HG02884 (cell line): Measurements from ENCODE around the gene LRMDA.

Experiments
- ATAC-seq: cut with Tn5 transposase; IDR thresholded peaks from one replicate; pipeline ENCODE4 v1.9.1; 2021; ENCODE audit warnings: mild to moderate bottlenecking, moderate library complexity; ENCODE audit not compliant: unreplicated experiment

Gene LRMDA

GRCh38 chr10:75962395-75963061, 531.1 kb downstream of the LRMDA start:
- ATAC-seq, result no peak

- no peak for ATAC-seq
Measured at GRCh38 chr10:75967491-75967890, 536.1 kb downstream of the LRMDA start.

GRCh38 chr10:75969031-75969430, 537.6 kb downstream of the LRMDA start:
- ATAC-seq, result no peak

- ATAC-seq, result no peak
Measured at GRCh38 chr10:75971402-75972211, 540.2 kb downstream of the LRMDA start.

GRCh38 chr10:75972491-75973276, 541.3 kb downstream of the LRMDA start:
- no peak for ATAC-seq

GRCh38 chr10:75974080-75974479, 542.7 kb downstream of the LRMDA start:
- ATAC-seq, result no peak

GRCh38 chr10:75976681-75977080, 545.3 kb downstream of the LRMDA start:
- no peak for ATAC-seq

- ATAC-seq, result no peak
Measured at GRCh38 chr10:75977139-75977538, 545.7 kb downstream of the LRMDA start.

- no peak for ATAC-seq
Measured at GRCh38 chr10:75978213-75978612, 546.8 kb downstream of the LRMDA start.

- no peak for ATAC-seq
Measured at GRCh38 chr10:75980419-75981002, 549.1 kb downstream of the LRMDA start.

GRCh38 chr10:75982611-75983369, 551.4 kb downstream of the LRMDA start:
- no peak for ATAC-seq

- ATAC-seq, result no peak
Measured at GRCh38 chr10:75984067-75984466, 552.6 kb downstream of the LRMDA start.

GRCh38 chr10:75987616-75988015, 556.2 kb downstream of the LRMDA start:
- ATAC-seq, result no peak

GRCh38 chr10:75994357-75995040, 563.1 kb downstream of the LRMDA start:
- no peak for ATAC-seq

GRCh38 chr10:75995041-75995430, 563.6 kb downstream of the LRMDA start:
- no peak for ATAC-seq

GRCh38 chr10:75995720-75996119, 564.3 kb downstream of the LRMDA start:
- ATAC-seq, result no peak

GRCh38 chr10:75999001-75999400, 567.6 kb downstream of the LRMDA start:
- no peak for ATAC-seq

- no peak for ATAC-seq
Measured at GRCh38 chr10:75999515-76000209, 568.2 kb downstream of the LRMDA start.

- no peak for ATAC-seq
Measured at GRCh38 chr10:76000550-76000949, 569.1 kb downstream of the LRMDA start.
